HG03469 (cell line): ENCODE data around the gene SEC23IP.
"Not testable (repeated sequence)": the region's sequence is repeated elsewhere in the genome, so short reads cannot be mapped to it uniquely, and the experiment has no call there.

Experiments used
- ATAC-seq: cut with Tn5 transposase; IDR thresholded peaks from one replicate; pipeline ENCODE4 v1.9.1; 2021; ENCODE audit warnings: mild to moderate bottlenecking, moderate library complexity, moderate number of reproducible peaks; ENCODE audit not compliant: unreplicated experiment

SEC23IP gene

GRCh38 chr10:119878524-119878923 lies 14.0 kb upstream of the SEC23IP start:
- ATAC-seq: no peak

DNA sequence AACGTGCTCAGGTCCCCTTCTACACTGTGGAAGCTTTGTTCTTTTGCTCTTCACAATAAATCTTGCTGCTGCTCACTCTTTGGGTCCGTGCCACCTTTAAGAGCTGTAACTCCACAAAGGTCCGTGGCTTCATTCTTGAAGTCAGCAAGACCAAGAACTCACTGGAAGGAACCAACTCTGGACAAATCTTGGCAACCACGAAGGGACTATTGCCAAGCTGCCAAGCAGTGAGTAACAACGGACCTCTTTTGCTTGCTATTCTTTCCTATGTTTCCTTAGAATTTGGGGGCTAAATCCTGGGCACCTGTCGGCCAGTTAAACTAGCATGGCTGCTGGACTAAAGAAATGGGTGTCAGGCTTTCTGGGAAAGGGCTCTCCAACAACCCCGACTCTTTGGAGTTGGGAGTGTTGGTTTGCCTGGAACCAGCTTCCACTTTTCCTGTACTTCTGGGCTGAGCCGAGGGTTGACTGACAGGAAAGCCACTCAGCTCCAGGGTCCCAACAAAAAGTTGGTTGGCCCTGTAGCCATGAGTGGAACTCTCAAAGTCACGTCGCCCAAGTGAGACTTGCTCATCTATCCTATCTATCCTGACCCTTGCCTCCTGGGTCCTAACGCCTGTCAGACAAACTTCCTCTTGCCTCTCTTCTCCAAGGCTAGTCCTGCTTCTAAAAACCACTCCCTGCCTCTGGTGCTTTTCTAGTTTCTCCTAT lies 8.5 kb upstream of the SEC23IP start:
- ATAC-seq: not testable (repeated sequence)

DNA sequence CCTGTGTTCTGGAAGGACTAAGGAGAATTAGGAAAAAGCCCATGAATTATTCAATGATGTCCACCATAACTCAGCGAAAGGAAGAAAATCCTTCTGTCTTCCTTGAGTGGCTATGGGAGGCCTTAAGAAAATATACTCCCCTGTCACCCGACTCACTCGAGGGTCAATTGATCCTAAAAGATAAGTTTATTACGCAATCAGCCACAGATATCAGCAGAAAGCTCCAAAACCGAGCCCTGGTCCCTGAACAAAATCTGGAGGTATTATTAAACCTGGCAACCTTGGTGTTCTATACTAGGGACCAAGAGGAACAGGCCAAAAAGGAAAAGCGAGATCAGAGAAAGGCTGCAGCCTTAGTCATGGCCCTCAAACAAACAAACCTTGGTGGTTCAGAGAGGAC lies 6.5 kb upstream of the SEC23IP start:
- not testable (repeated sequence) for ATAC-seq

DNA sequence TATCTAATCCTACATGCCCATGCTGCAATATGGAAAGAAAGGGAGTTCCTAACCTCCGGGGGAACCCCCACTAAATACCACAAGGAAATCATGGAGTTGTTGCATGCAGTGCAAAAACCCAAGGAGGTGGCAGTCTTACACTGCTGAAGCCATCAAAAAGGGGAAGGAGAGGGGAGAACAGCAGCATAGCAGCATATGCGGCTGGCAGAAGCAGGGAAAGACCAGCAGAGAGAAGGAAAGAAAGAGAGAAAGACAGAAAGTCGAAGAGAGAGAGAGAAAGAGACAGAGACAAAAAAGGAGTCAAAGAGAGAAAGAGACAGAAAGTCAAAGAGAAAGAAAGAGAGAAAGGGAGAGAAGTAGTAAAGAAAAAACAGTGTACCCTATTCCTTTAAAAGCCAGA lies 3.8 kb upstream of the SEC23IP start:
- not testable (repeated sequence) for ATAC-seq

DNA sequence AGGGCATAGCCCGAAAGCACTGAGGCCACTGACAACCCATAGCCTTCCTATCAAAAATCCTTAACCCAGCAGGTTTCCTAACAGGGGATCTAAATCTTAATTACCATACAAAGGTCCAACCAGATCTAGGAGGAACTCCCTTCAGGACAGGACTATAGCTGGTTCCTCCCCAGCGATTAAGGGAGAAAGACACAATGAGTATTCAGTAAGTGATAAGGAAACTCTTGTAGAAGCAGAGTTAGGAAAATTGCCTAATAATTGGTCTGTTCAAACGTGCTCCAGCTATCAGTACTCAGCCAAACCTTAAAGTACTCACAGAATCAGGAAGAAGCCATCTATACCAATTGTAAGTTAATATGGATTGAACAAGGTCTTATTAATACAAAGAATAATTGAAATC lies 3.3 kb upstream of the SEC23IP start:
- not testable (repeated sequence) for ATAC-seq

- not testable (repeated sequence) for ATAC-seq
Observed at GRCh38 chr10:119890307-119890706, 2.2 kb upstream of the SEC23IP start.

DNA sequence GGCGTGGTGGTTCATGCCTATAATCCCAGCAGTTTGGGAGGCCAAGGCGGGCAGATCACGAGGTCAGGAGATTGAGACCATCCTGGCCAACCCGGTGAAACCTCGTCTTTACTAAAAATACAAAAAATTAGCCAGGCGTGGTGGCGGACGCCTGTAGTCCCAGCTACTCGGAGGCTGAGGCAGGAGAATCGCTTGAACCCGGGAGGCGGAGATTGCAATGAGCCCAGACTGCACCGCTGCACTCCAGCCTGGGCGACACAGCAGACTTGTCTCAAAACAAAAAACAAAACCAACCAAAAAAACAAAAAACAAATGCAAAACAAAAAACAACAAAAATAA lies 712 bp upstream of the SEC23IP start:
- not testable (repeated sequence) for ATAC-seq

GRCh38 chr10:119893074-119893473 lies 544 bp downstream of the SEC23IP start:
- ATAC-seq: no peak

GRCh38 chr10:119893845-119894427 lies 1.4 kb downstream of the SEC23IP start:
- no peak for ATAC-seq

GRCh38 chr10:119896061-119896655 lies 3.6 kb downstream of the SEC23IP start:
- ATAC-seq: no peak

GRCh38 chr10:119896937-119897770 lies 4.6 kb downstream of the SEC23IP start:
- no peak for ATAC-seq

DNA sequence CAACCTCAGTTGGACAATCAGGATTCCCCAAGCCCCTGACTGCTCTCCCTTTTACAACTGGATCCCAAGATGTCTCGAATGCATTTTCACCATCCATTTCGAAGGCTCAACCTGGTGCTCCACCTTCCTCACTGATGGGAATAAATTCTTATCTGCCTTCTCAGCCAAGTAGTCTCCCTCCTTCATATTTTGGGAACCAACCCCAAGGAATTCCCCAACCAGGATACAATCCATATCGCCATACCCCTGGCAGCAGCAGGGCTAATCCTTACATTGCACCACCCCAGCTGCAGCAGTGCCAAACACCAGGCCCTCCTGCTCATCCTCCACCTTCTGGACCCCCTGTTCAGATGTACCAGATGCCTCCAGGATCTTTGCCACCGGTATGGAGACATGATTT lies 6.0 kb downstream of the SEC23IP start:
- ATAC-seq: no peak

DNA sequence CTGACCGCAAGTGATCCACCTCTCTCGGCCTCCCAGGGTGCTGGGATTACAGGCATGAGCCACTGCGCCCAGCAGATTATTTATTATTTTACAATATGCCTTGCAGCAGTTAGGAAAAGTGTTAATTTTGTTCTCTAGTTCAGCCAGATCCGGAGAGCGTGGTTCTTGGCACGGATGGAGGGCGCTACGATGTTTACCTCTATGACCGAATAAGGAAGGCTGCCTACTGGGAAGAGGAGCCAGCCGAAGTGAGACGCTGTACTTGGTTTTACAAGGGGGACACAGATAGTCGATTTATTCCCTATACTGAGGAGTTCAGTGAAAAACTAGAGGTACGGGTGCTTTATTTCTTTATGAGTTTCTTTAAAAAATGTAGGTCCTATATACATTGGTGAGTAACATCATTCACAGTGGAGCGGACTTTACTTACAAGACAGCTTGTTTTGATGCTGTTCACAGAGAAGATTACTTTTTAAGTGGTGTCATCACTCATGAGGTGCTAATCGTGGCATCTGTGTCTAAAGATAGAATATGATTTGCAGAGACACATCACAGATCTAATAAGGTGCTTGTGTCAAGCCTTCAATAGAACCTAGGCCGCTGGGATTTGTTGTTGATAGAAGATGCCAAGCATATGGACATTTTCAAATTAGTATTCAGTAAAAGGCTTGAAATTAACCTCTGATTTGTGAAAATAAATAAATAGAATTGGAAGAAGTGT lies 11.6 kb downstream of the SEC23IP start:
- ATAC-seq: no peak

- not testable (repeated sequence) for ATAC-seq
Observed at GRCh38 chr10:119907695-119908094, 15.2 kb downstream of the SEC23IP start.

DNA sequence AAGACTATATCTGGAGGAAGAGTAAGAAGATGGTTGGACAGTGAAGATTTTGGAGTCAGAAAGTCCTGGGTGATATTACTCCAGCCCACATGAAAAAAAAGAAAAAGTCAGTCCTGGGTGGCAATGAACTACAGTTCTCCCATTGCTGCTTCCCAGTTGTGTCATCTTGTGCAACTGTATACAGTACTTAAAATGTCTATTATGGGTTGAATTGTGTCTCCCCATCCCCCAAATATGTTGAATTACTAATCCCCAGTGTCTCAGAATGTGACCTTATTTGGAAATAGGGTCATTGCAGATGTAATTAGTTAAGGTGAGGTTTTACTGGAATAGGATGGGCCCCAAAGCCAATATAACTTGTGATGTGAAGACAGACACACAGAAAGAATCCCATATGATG lies 15.6 kb downstream of the SEC23IP start:
- ATAC-seq: no peak

DNA sequence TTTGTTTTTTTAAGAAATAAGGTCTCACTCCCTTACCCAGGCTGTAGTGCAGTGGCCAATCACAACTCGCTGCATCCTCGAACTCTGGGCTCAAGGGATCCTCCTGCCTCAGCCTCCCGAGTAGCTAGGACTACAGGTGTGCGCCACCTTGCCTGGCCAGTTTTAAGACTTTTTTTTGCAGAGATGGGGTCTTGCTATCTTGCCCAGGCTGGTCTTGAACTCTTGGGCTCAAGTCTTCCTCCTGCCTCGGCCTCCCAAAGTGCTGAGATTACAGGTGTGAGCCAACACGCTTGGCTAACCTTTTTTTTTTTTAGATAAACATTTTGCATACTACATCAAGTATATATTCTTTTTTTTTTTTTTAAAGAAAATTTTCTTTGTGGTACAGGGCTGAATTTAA lies 18.2 kb downstream of the SEC23IP start:
- ATAC-seq: no peak

DNA sequence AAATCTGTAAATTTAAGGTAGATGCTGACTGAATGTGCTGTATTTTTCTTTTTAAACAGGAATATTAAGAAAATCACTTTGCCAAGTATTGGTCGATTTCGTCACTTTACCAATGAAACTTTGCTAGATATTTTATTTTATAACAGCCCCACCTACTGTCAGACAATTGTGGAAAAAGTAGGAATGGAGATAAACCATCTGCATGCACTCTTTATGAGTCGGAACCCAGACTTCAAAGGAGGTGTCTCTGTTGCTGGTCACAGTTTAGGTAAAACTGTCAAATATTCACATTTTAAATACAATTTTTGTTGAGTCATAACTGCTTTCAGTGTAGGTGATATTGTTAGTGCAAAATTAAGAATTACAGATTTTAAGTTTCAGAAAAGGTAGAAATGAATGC lies 25.2 kb downstream of the SEC23IP start:
- ATAC-seq: no peak

- ATAC-seq: no peak
Observed at GRCh38 chr10:119919271-119919670, 26.7 kb downstream of the SEC23IP start.

DNA sequence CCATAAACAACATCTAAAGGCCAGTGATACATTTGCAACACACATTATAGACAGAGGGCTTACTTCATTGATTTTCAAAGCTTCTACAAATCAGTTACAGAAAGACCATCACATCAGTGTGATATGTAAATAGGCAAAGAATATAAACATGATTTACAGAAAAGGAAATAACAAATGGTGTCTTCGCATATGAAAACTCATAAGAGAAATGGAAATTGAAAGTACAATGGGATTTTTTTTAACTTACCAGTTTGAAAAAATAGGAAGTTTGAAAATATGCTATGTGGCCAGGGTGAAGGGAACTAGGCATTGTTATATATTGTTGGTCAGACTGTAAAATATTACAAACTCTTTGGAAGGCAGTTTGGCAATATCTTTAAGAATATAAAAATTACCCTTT lies 27.3 kb downstream of the SEC23IP start:
- no peak for ATAC-seq

DNA sequence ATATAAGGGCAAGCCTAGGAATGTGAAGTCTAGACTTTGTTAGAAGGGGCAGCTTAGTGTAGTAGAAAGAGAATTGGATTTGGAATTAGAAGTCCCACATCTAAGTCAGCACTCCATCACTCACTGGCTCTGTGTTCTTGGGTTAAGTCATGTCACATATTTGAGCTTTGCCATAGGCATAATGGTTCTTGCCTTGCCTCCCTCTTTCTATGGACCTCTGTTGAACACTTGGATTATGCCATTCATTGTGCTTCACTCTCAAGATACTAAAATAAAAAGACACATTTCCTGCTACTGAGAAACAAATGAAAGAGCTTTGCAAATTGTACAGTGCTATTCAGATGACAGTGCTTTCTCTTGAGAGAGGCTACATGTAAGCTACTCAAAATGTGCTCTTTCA lies 35.9 kb downstream of the SEC23IP start:
- ATAC-seq: no peak

DNA sequence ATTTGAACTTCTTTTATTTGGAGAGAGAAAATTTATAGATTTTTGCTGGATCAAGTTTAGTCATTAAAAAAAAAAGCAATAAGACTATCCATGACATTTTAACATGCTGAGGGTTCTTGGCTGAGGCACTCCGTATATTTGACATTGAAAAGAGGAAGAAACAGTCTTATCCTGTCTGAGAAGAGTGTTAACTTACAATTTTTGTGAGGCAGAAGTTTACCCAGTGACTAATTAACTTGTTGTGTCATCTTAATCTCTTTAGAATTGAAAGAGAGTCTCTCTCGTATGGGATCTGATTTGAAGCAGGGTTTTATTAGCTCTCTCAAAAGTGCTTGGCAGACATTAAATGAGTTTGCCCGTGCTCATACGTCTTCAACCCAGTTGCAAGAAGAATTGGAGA lies 39.3 kb downstream of the SEC23IP start:
- no peak for ATAC-seq
